Osteocyte (in vitro differentiated cells): Measurements from ENCODE around the gene IPMK. TPM values are rescaled to one million over a fixed set of nuclear protein-coding genes. Genes with fewer than 3 reads are reported as not detected.
"Not testable (repeated sequence)": the region's sequence is repeated elsewhere in the genome, so short reads cannot be mapped to it uniquely, and the experiment has no call there.

Source experiments
- DNase-seq: peaks from one replicate; pipeline ENCODE4 v3.0.0; 2021; ENCODE audit warnings: mixed read lengths; ENCODE audit not compliant: unreplicated experiment; ENCODE audit errors: extremely low spot score
- H3K27ac Mint-ChIP-seq: one replicate; pipeline ENCODE4 v1.8.0; 2021; ENCODE audit warnings: mild to moderate bottlenecking, mixed read lengths; ENCODE audit not compliant: unreplicated experiment
- H3K27me3 Mint-ChIP-seq: one replicate; pipeline ENCODE4 v1.8.0; 2021; ENCODE audit warnings: mixed read lengths; ENCODE audit not compliant: unreplicated experiment
- H3K36me3 Mint-ChIP-seq: one replicate; pipeline ENCODE4 v1.8.0; 2021; ENCODE audit warnings: mixed read lengths; ENCODE audit not compliant: unreplicated experiment
- H3K4me1 Mint-ChIP-seq: one replicate; pipeline ENCODE4 v1.8.0; 2021; ENCODE audit warnings: mixed read lengths; ENCODE audit not compliant: unreplicated experiment
- H3K4me3 Mint-ChIP-seq: one replicate; pipeline ENCODE4 v1.8.0; 2021; ENCODE audit warnings: mild to moderate bottlenecking, moderate library complexity, mixed read lengths; ENCODE audit not compliant: unreplicated experiment
- H3K9me3 Mint-ChIP-seq: one replicate; pipeline ENCODE4 v1.8.0; 2021; ENCODE audit warnings: mixed read lengths; ENCODE audit not compliant: unreplicated experiment
- total RNA-seq: library from RNA; stranded (reverse); gene quantifications from 2 replicates; pipeline ENCODE4 v1.2.1, GENCODE V29; 2021
- TF ChIP-seq, protein P1 (sequence below): fragments of 200-600 bp; sonication (generic); IDR thresholded peaks from 2 replicates; pipeline ENCODE4 v1.5.0; 2021; ENCODE audit warnings: antibody characterized with exemption, mild to moderate bottlenecking, moderate library complexity

Gene IPMK
- total RNA-seq, 1 donor from 2014 or later = 5.9 TPM

DNA sequence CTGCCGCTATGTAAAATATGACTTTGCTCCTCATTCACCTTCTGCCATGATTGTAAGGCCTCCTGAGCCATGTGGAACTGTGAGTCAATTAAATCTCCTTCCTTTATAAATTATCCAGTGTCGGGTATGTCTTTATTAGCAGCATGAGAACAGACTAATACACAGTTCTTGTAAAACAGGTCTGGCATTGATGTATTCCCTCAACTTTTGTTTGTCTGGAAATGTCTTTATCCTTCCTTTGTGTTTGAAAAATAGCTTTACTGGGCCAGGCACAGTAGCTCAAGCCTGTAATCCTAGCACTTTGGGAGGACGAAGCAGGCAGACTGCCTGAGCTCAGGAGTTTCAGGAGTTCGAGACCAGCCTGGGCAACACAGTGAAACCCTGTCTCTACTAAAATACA, 14.5 kb downstream of the IPMK start:
- no peak for DNase-seq
- Mint-ChIP-seq H3K27ac (no peak overlapping the region), H3K4me1 (peaks cover 2% of the 10 kb centered on the region), H3K9me3 (peaks cover 20% of the 10 kb centered on the region), H3K4me3 (no peak overlapping the region), H3K27me3 (no peaks in the 10 kb centered on the region), H3K36me3 (peaks cover 21% of the 10 kb centered on the region)
- TF ChIP-seq, protein P1, sequence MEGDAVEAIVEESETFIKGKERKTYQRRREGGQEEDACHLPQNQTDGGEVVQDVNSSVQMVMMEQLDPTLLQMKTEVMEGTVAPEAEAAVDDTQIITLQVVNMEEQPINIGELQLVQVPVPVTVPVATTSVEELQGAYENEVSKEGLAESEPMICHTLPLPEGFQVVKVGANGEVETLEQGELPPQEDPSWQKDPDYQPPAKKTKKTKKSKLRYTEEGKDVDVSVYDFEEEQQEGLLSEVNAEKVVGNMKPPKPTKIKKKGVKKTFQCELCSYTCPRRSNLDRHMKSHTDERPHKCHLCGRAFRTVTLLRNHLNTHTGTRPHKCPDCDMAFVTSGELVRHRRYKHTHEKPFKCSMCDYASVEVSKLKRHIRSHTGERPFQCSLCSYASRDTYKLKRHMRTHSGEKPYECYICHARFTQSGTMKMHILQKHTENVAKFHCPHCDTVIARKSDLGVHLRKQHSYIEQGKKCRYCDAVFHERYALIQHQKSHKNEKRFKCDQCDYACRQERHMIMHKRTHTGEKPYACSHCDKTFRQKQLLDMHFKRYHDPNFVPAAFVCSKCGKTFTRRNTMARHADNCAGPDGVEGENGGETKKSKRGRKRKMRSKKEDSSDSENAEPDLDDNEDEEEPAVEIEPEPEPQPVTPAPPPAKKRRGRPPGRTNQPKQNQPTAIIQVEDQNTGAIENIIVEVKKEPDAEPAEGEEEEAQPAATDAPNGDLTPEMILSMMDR = no peak

DNA sequence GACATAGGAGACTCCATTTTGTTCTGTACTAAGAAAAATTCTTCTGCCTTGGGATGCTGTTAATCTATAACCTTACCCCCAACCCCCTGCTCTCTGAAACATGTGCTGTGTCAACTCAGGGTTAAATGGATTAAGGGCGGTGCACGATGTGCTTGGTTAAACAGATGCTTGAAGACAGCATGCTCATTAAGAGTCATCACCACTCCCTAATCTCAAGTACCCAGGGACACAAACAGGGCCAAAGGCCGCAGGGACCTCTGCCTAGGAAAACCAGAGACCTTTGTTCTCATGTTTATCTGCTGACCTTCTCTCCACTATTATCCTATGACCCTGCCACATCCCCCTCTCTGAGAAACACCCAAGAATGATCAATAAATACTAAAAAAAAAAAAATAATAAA, 23.0 kb downstream of the IPMK start:
- not testable (repeated sequence) for H3K27me3 Mint-ChIP-seq, H3K4me3 Mint-ChIP-seq, H3K9me3 Mint-ChIP-seq, DNase-seq, H3K27ac Mint-ChIP-seq, H3K36me3 Mint-ChIP-seq
- peaks cover 26% of the 10 kb centered on the region for H3K4me1 Mint-ChIP-seq

DNA sequence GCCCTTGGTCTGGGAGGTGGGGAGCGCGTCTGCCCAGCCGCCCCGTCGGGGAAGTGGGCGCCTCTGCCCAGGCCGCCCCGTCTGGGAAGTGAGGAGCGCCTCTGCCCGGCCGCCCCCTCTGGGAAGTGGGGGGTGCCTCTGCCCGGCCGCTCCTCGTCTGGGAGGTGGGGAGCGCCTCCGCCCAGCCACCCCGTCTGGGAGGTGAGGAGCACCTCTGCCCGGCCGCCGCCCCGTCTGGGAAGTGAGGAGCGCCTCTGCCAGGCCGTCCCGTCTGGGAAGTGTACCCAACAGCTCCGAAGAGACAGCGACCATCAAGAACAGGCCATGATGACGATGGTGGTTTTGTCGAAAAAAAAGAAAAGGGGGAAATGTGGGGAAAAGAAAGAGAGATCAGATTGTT, 23.5 kb downstream of the IPMK start:
- H3K4me3 Mint-ChIP-seq, H3K27me3 Mint-ChIP-seq, DNase-seq, H3K9me3 Mint-ChIP-seq, H3K36me3 Mint-ChIP-seq, H3K27ac Mint-ChIP-seq: not testable (repeated sequence)
- peaks cover 30% of the 10 kb centered on the region for H3K4me1 Mint-ChIP-seq

DNA sequence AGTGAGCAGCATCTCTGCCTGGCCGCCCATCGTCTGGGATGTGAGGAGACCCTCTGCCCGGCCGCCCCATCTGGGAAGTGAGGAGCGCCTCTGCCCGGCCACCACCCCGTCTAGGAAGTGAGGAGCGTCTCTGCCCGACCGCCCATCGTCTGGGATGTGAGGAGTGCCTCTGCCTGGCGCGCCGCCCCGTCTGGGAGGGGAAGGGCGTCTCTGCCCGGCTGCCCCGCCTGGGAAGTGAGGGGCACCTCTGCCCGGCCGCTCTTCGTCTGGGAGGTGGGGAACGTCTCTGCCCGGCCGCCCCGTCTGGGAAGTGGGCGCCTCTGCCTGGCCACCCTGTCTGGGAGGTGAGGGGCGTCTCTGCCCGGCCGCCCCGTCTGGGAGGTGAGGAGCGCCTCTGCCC, 23.9 kb downstream of the IPMK start:
- not testable (repeated sequence) for H3K27me3 Mint-ChIP-seq, H3K9me3 Mint-ChIP-seq, H3K27ac Mint-ChIP-seq, H3K4me3 Mint-ChIP-seq, H3K36me3 Mint-ChIP-seq, DNase-seq
- H3K4me1 Mint-ChIP-seq = peaks cover 32% of the 10 kb centered on the region

DNA sequence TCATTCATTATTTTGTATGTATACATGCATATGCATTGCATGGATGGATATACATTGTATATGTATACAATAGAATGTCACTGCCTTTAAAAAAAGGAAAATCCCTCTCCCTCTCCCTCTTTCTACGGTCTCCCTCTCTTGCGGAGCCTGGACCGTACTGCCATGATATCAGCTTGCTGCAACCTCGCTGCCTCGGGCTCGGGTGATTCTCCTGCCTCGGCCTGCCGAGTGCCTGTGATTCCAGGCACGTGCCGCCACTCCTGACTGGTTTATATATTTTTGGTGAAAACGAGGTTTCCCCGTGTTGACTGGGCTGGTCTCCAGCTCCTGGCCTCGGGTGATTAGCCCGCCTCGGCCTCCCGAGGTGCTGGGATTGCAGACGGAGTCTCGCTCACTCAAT, 24.4 kb downstream of the IPMK start:
- H3K4me3 Mint-ChIP-seq = no peak overlapping the region
- no peaks in the 10 kb centered on the region for H3K9me3 Mint-ChIP-seq

DNA sequence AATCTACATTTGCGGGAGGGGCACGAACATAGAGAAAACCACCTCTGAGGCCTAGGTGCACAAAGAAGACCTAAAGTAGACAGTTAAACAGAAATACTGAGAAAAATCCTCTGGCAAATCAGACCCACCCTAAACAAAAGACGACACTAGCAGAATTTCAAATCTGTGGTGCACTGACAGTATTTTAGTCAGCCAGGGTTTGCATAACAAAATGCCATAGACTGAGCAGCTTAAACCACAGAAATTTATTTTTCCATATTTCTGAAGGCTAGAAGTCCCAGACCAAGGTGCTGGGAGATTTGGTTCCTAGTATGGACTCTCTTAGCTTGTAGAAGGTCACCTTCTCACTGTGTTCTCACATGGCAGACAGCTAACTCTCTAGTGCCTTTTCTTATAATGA, 26.3 kb downstream of the IPMK start:
- Mint-ChIP-seq H3K27ac (peak overlapping the region; percentile 85), H3K4me1 (peaks cover 54% of the 10 kb centered on the region), H3K9me3 (no peaks in the 10 kb centered on the region), H3K4me3 (no peak overlapping the region), H3K36me3 (peaks cover 3% of the 10 kb centered on the region), H3K27me3 (no peaks in the 10 kb centered on the region)
- TF ChIP-seq, protein P1 = no peak
- DNase-seq = no peak

More for the DNA sequence above, 24.4 kb downstream of the IPMK start:
- TF ChIP-seq, protein P1 = no peak
- Mint-ChIP-seq H3K27ac (no peak overlapping the region), H3K27me3 (no peaks in the 10 kb centered on the region), H3K36me3 (peaks cover 3% of the 10 kb centered on the region), H3K4me1 (peaks cover 35% of the 10 kb centered on the region)
- no peak for DNase-seq

DNA sequence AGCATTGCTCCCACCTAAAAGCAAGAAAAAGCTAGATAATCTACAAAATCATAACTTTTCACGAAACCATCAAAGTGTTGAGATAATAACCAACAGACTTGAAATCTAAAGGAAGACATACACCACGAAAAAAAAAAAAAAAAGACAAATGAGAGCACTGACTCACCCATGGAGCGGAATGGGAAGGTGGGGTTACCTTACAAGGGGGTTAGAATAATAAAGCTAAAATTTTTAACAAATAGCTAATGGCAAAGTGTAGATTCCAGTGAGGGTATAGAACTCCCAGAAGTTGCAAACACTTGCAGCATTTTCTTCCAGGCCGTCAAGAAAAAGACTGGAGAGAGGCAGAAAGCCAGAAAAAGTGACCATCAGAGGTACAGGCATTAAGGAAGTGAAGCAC, 27.2 kb downstream of the IPMK start:
- no peaks in the 10 kb centered on the region for H3K9me3 Mint-ChIP-seq
- no peaks in the 10 kb centered on the region for H3K27me3 Mint-ChIP-seq
- H3K4me1 Mint-ChIP-seq = peaks cover 54% of the 10 kb centered on the region
- H3K36me3 Mint-ChIP-seq = peaks cover 9% of the 10 kb centered on the region
- TF ChIP-seq, protein P1 = no peak
- peak overlapping the region; percentile 34 for H3K4me3 Mint-ChIP-seq
- H3K27ac Mint-ChIP-seq = peak overlapping the region; percentile 85
- no peak for DNase-seq
